GM19328 (cell line): Measurements from ENCODE around the gene GABBR2.
"Not testable (repeated sequence)": the region's sequence is repeated elsewhere in the genome, so short reads cannot be mapped to it uniquely, and the experiment has no call there.

Experiments
- ATAC-seq: cut with Tn5 transposase; IDR thresholded peaks from one replicate; pipeline ENCODE4 v1.9.1; 2021; ENCODE audit warnings: mild to moderate bottlenecking, moderate library complexity; ENCODE audit not compliant: unreplicated experiment

GABBR2 gene

GRCh38 chr9:98310752-98311392, 397.9 kb downstream of the GABBR2 start:
- no peak for ATAC-seq

- no peak for ATAC-seq
Measured at GRCh38 chr9:98306384-98307145, 402.2 kb downstream of the GABBR2 start.

GRCh38 chr9:98304381-98304780, 404.4 kb downstream of the GABBR2 start:
- no peak for ATAC-seq

- ATAC-seq = no peak
Measured at GRCh38 chr9:98303633-98304125, 405.1 kb downstream of the GABBR2 start.

- no peak for ATAC-seq
Measured at GRCh38 chr9:98302938-98303632, 405.6 kb downstream of the GABBR2 start.

GRCh38 chr9:98302150-98302549, 406.6 kb downstream of the GABBR2 start:
- ATAC-seq = no peak

- ATAC-seq = no peak
Measured at GRCh38 chr9:98300611-98301010, 408.1 kb downstream of the GABBR2 start.

- ATAC-seq = no peak
Measured at GRCh38 chr9:98298476-98298875, 410.3 kb downstream of the GABBR2 start.

- ATAC-seq = no peak
Measured at GRCh38 chr9:98295824-98296223, 412.9 kb downstream of the GABBR2 start.

- no peak for ATAC-seq
Measured at GRCh38 chr9:98291820-98292219, 416.9 kb downstream of the GABBR2 start.

- ATAC-seq = no peak
Measured at GRCh38 chr9:98290411-98290810, 418.3 kb downstream of the GABBR2 start.

GRCh38 chr9:98289614-98290201, 419.0 kb downstream of the GABBR2 start:
- no peak for ATAC-seq

GRCh38 chr9:98288881-98289280, 419.9 kb downstream of the GABBR2 start:
- ATAC-seq = no peak

GRCh38 chr9:98287384-98287783, 421.4 kb downstream of the GABBR2 start:
- no peak for ATAC-seq

GRCh38 chr9:98285446-98285845, 423.3 kb downstream of the GABBR2 start:
- ATAC-seq = no peak

- ATAC-seq = no peak
Measured at GRCh38 chr9:98284754-98285153, 424.0 kb downstream of the GABBR2 start.

GRCh38 chr9:98283143-98283542, 425.6 kb downstream of the GABBR2 start:
- ATAC-seq = not testable (repeated sequence)

- ATAC-seq = no peak
Measured at GRCh38 chr9:98281281-98281680, 427.5 kb downstream of the GABBR2 start.

GRCh38 chr9:98280574-98280973, 428.2 kb downstream of the GABBR2 start:
- ATAC-seq = no peak

- no peak for ATAC-seq
Measured at GRCh38 chr9:98280162-98280561, 428.6 kb downstream of the GABBR2 start.

GRCh38 chr9:98276907-98277469, 431.7 kb downstream of the GABBR2 start:
- ATAC-seq = no peak
